ENCODE measurements around the gene SERPINC1. TPM values are rescaled to one million over a fixed set of nuclear protein-coding genes. Genes with fewer than 3 reads are reported as not detected.

The SERPINC1 gene
- total and polyA plus RNA-seq, 9 of the 15 experiments (the other 6 are each of a cell fraction or from before 2014, with no cell fraction given): 0.07 to 1.2 (median 0.50) TPM

DNA sequence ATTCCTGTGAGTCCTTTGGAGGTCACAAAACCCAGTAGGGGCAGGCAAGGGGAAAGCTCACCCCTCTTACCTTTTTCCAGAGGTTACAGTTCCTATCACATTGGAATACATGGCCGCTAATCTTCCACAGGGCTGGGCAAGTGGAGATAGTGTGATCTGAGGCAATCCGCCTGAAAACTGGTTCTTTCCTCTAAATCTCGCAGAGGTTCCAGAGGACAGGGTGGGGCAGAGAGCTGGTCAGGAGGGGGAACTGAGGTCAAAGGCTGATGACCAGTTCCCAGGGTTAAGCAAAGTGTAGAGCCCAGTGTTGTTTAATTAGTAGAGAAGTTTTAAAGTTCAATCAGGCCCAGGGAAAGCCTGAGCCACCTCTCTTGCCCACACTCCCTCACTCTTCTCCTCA, at the start of gene SERPINC1 (continued):
- TF ChIP-seq FOXJ3 (CRISPR knock-in tag; IDR thresholded peaks at IDR 0.05) (no peak), NFRKB (IDR thresholded peaks at IDR 0.05; ENCODE audit: low read depth) (no peak), XRCC4 (IDR thresholded peaks at IDR 0.05; ENCODE audit: extremely low read depth, insufficient read depth, insufficient read length) (no peak), PURB (CRISPR knock-in tag; IDR thresholded peaks at IDR 0.05; ENCODE audit: low read depth) (no peak), CAMTA2 (CRISPR knock-in tag; conservative IDR thresholded peaks at IDR 0.05) (no peak), ZNF830 (CRISPR knock-in tag; IDR thresholded peaks at IDR 0.05) (no peak), TAL1 (IDR thresholded peaks at IDR 0.05) (peak; percentile 32; the same call in 1 of the 2 replicates), NRF1 (conservative IDR thresholded peaks at IDR 0.05 in 1 of 2, IDR thresholded peaks at IDR 0.05 in 1 of 2) (peak in 1 of 2 experiments; percentile 19; a peak in 1 of 4 replicates), HNRNPL (IDR thresholded peaks at IDR 0.05; ENCODE audit: low read depth, low read length) (no peak), GATA2 (CRISPR knock-in tag; IDR thresholded peaks at IDR 0.05) (no peak), KDM5B (IDR thresholded peaks at IDR 0.05; ENCODE audit: insufficient replicate concordance, low read depth, low read length) (no peak)
- TF ChIP-seq, protein P1, sequence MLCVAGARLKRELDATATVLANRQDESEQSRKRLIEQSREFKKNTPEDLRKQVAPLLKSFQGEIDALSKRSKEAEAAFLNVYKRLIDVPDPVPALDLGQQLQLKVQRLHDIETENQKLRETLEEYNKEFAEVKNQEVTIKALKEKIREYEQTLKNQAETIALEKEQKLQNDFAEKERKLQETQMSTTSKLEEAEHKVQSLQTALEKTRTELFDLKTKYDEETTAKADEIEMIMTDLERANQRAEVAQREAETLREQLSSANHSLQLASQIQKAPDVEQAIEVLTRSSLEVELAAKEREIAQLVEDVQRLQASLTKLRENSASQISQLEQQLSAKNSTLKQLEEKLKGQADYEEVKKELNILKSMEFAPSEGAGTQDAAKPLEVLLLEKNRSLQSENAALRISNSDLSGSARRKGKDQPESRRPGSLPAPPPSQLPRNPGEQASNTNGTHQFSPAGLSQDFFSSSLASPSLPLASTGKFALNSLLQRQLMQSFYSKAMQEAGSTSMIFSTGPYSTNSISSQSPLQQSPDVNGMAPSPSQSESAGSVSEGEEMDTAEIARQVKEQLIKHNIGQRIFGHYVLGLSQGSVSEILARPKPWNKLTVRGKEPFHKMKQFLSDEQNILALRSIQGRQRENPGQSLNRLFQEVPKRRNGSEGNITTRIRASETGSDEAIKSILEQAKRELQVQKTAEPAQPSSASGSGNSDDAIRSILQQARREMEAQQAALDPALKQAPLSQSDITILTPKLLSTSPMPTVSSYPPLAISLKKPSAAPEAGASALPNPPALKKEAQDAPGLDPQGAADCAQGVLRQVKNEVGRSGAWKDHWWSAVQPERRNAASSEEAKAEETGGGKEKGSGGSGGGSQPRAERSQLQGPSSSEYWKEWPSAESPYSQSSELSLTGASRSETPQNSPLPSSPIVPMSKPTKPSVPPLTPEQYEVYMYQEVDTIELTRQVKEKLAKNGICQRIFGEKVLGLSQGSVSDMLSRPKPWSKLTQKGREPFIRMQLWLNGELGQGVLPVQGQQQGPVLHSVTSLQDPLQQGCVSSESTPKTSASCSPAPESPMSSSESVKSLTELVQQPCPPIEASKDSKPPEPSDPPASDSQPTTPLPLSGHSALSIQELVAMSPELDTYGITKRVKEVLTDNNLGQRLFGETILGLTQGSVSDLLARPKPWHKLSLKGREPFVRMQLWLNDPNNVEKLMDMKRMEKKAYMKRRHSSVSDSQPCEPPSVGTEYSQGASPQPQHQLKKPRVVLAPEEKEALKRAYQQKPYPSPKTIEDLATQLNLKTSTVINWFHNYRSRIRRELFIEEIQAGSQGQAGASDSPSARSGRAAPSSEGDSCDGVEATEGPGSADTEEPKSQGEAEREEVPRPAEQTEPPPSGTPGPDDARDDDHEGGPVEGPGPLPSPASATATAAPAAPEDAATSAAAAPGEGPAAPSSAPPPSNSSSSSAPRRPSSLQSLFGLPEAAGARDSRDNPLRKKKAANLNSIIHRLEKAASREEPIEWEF (CRISPR knock-in tag; IDR thresholded peaks at IDR 0.05): no peak
- TF ChIP-seq, protein P2, sequence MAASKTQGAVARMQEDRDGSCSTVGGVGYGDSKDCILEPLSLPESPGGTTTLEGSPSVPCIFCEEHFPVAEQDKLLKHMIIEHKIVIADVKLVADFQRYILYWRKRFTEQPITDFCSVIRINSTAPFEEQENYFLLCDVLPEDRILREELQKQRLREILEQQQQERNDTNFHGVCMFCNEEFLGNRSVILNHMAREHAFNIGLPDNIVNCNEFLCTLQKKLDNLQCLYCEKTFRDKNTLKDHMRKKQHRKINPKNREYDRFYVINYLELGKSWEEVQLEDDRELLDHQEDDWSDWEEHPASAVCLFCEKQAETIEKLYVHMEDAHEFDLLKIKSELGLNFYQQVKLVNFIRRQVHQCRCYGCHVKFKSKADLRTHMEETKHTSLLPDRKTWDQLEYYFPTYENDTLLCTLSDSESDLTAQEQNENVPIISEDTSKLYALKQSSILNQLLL (CRISPR knock-in tag; IDR thresholded peaks at IDR 0.05; ENCODE audit: borderline replicate concordance): no peak
- TF ChIP-seq, protein P3, sequence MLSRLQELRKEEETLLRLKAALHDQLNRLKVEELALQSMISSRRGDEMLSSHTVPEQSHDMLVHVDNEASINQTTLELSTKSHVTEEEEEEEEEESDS (CRISPR knock-in tag; IDR thresholded peaks at IDR 0.05): no peak
- TF ChIP-seq, protein P4, sequence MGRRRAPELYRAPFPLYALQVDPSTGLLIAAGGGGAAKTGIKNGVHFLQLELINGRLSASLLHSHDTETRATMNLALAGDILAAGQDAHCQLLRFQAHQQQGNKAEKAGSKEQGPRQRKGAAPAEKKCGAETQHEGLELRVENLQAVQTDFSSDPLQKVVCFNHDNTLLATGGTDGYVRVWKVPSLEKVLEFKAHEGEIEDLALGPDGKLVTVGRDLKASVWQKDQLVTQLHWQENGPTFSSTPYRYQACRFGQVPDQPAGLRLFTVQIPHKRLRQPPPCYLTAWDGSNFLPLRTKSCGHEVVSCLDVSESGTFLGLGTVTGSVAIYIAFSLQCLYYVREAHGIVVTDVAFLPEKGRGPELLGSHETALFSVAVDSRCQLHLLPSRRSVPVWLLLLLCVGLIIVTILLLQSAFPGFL (CRISPR knock-in tag; IDR thresholded peaks at IDR 0.05): no peak
- TF ChIP-seq, protein P5, sequence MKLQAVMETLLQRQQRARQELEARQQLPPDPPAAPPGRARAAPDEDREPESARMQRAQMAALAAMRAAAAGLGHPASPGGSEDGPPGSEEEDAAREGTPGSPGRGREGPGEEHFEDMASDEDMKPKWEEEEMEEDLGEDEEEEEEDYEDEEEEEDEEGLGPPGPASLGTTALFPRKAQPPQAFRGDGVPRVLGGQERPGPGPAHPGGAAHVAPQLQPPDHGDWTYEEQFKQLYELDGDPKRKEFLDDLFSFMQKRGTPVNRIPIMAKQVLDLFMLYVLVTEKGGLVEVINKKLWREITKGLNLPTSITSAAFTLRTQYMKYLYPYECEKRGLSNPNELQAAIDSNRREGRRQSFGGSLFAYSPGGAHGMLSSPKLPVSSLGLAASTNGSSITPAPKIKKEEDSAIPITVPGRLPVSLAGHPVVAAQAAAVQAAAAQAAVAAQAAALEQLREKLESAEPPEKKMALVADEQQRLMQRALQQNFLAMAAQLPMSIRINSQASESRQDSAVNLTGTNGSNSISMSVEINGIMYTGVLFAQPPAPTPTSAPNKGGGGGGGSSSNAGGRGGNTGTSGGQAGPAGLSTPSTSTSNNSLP (IDR thresholded peaks at IDR 0.05; ENCODE audit: borderline replicate concordance, low read depth, low read length): no peak
- TF ChIP-seq, protein P6, sequence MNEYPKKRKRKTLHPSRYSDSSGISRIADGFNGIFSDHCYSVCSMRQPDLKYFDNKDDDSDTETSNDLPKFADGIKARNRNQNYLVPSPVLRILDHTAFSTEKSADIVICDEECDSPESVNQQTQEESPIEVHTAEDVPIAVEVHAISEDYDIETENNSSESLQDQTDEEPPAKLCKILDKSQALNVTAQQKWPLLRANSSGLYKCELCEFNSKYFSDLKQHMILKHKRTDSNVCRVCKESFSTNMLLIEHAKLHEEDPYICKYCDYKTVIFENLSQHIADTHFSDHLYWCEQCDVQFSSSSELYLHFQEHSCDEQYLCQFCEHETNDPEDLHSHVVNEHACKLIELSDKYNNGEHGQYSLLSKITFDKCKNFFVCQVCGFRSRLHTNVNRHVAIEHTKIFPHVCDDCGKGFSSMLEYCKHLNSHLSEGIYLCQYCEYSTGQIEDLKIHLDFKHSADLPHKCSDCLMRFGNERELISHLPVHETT (CRISPR knock-in tag; conservative IDR thresholded peaks at IDR 0.05 in 1 of 2, IDR thresholded peaks at IDR 0.05 in 1 of 2): no peak

All from K562 (cell line).